T-helper 9 cell (primary cell): ENCODE data around the gene GNAS.

Experiments used
- DNase-seq: peaks from one replicate; pipeline ENCODE4 v3.0.0-alpha.2; 2020

GNAS gene

GRCh38 chr20:58901488-58902402 is 49.2 kb downstream of the GNAS start:
- DNase-seq, result no peak

DNA sequence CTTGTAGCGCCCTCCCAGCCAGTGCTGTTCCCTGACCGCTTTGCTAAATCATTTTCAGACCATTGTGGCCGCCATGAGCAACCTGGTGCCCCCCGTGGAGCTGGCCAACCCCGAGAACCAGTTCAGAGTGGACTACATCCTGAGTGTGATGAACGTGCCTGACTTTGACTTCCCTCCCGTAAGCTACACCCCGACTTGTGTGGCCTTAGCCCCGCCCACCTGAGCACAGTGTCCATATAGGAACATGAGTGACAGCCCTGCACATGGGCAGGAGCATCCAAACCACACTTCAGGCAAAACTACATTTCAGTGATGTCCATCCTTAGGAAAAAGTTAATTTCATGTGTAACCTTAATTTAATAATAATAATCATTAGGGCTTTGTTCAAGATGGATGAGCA is 51.1 kb downstream of the GNAS start:
- no peak for DNase-seq

- no peak for DNase-seq
Measured at GRCh38 chr20:58905236-58905635, 52.7 kb downstream of the GNAS start.

- DNase-seq, result no peak
Measured at GRCh38 chr20:58906111-58906510, 53.6 kb downstream of the GNAS start.

- DNase-seq, result no peak
Measured at GRCh38 chr20:58906894-58907293, 54.4 kb downstream of the GNAS start.

DNA sequence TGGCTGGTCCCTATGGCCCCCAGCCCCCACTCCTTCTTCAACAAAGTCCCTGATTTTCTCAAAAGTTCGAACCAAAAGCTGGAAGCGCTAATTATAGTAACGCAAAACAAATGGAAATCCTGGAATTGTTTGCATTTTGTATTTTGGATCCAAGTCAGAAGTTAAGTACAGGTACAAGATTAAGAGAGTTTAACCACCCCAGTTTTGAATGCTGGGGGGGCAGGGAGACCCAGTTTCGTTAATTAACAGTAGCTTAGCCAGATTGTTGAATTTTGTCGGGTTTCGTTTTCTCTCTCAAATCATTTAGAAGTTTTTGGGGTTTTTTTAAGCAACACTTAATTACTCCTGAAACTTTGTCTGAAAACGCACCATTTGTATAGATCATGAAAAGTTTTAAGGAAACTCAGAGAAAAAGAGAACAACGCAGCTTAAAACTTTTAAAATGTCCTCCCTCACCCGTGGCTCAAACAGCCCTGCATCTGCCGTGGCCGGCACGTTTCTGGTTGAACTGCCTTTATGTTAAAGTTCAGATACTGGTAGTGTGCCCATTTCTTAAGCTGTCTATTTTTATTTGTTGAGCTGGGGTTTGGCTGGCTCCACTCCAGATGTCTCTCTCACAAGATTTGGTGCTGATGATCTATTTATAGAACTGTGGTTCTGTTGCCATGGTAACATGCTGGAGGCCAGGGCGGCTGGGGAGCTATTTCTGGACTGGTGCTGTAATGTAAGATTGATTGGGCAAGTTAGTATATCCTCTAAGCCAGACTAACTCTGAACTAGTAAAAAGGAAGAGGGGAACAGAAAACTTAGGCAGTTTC is 55.0 kb downstream of the GNAS start:
- peak; percentile 36 for DNase-seq

DNA sequence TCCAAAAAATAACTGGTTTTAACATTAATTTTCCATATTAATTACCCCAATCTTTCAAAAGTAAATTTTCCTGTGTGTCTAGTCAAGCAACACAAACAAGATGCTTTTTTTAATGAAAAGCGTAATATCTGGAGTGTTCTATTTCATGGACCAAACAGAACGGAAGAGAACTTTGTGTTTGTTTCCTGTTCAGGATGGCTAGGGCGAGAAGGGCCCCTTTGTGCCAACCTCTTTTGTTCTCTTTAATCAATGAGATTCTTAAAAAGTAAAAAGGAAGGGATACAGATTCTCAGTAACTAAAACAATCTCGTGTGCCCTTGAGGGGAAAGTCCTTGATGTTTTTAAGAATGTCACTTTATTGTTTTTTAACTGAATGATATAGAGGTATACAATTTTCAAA is 55.7 kb downstream of the GNAS start:
- no peak for DNase-seq

DNA sequence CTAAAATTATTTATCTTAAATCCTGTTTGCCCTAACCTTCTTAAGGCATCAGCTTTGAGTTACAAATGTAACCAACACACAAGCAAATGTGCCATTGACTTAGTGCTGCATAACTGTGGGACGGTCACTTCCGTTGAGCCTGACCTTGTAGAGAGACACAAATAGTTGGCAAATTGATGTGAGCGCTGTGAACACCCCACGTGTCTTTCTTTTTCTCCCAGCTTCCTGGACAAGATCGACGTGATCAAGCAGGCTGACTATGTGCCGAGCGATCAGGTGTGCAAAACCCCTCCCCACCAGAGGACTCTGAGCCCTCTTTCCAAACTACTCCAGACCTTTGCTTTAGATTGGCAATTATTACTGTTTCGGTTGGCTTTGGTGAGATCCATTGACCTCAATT is 56.4 kb downstream of the GNAS start:
- DNase-seq, result no peak

GRCh38 chr20:58909585-58909984 is 57.1 kb downstream of the GNAS start:
- DNase-seq, result no peak

DNA sequence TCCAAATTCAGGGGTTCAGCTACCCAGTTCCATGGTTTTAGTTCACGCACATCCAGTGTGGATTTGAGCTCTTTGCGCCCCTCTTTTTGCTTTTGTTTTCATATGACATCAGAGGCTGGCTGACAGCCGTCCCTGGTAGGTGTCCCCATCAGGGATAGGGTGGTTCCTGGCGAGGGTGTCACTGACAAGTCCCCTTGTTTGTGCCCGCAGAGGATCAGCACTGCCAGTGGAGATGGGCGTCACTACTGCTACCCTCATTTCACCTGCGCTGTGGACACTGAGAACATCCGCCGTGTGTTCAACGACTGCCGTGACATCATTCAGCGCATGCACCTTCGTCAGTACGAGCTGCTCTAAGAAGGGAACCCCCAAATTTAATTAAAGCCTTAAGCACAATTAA is 58.0 kb downstream of the GNAS start:
- no peak for DNase-seq

DNA sequence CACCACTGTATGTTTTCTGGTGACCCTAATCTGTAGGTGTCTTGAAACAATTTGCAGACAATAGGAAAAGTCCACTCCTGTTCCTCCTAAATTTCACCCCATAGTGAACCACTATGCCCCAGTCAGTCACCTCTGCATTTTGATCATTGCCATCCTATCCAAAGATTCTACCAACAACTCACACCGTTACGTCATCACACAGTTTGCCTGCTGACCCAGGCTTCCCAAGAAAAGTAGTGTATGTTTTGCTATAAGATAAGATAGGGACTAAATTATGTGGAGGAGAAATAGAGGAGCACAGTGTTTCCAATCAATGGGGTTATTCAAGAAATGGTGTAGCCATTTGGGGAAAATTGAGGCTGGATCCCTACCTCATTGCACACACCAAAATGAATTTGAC is 58.8 kb downstream of the GNAS start:
- DNase-seq, result no peak

- no peak for DNase-seq
Measured at GRCh38 chr20:58911970-58912369, 59.5 kb downstream of the GNAS start.

- DNase-seq, result no peak
Measured at GRCh38 chr20:58913079-58913478, 60.6 kb downstream of the GNAS start.

DNA sequence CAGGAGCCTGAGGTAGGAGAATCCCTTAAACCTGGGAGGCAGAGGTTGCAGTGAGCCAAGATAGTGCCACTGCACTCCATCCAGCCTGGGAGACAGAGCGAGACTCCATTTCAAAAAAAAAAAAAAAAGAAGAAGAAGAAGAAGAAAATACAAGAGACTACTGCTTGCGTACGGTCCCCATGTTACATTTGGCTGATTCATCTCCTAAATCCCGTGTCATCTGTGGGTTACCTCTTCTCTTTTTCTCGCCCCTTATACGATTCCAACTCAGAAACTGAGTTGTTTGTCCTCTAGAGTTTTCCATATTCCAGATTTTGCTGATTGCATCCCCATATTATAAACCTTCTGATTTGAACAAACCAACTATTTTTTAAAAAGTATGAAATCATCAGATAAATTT is 66.1 kb downstream of the GNAS start:
- DNase-seq, result no peak

DNA sequence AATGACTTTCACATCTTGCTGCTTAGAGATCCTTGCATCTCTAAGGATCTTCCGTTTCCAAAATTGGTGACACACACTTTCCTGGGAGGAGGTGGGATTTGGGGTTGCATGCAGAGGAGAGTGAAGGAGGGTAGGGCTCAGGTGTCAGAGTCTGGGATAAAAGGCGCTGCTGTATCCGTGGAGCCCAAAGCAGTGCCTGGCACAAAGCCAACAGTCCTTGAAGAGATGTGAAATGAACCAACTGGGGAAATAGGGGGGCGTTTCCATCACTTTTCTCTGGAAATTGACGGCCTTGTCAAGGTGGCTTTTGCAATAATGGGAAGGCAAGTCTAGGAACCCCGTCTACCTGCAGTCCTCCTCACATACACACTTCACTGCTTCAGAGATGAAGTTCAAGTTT is 69.0 kb downstream of the GNAS start:
- DNase-seq, result no peak

DNA sequence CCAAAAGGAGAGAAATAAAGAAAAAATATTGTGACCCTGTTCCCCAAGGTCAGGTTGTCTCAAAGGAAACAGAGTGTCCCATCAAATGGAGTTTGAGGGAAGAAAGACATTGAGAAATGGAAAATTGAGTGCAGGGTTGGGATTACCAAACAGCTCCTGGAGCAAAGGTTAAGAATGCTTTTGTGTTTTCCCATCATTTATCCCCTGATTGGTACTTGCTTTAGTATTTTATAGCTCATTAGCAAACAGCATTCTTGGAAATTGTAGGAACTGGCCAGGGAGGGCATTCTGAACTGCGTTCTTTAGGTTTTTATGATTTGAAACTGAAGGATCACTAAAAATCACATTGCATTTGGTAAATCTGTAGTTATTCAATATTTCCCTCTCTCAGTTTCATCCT is 69.5 kb downstream of the GNAS start:
- DNase-seq, result no peak

DNA sequence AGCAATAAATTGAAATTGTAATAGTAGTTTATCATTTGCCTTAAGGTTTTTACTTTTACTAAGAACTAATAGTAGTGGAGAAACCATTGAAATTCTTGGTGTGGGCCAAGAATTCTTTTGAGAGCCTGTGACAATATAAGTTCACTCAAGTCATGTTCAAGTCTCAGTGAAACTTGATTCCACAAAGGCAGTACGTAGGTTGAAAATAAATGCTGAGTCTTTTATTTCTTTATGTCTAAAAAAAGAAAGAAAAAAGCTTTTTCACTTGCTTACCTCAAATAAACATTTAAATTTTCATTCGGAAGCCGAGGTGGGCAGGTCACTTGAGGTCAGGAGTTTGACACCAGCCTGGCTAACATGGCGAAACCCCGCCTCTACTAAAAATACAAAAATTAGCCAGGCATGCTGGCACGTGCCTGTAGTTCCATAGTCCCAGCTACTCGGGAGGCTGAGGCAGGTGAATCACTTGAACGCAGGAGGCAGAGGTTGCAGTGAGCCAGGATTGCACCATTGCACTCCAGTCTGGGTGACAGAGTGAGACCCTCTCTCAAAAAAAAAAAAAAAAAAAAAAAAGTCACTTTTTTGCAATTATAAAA is 70.7 kb downstream of the GNAS start:
- DNase-seq, result no peak

GRCh38 chr20:58926802-58927489 is 74.4 kb downstream of the GNAS start:
- DNase-seq, result no peak

- DNase-seq, result no peak
Measured at GRCh38 chr20:58927490-58928061, 75.1 kb downstream of the GNAS start.

- no peak for DNase-seq
Measured at GRCh38 chr20:58930496-58930895, 78.0 kb downstream of the GNAS start.

GRCh38 chr20:58932170-58932569 is 79.7 kb downstream of the GNAS start:
- DNase-seq, result no peak

- DNase-seq, result no peak
Measured at GRCh38 chr20:58938078-58938477, 85.6 kb downstream of the GNAS start.

- DNase-seq, result no peak
Measured at GRCh38 chr20:58938541-58938940, 86.0 kb downstream of the GNAS start.
